ENCODE results near the gene GJC2.

GRCh38 chr1:228170666-228171065, 20.9 kb downstream of the GJC2 start:
- TF ChIP-seq POLR2AphosphoS5 (IDR thresholded peaks at IDR 0.05; ENCODE audit: low read depth, low read length) (no peak), EZH2phosphoT487 (IDR thresholded peaks at IDR 0.05; ENCODE audit: borderline replicate concordance, low read depth) (no peak), RFX5 (IDR thresholded peaks at IDR 0.05; ENCODE audit: low read length) (no peak), FOXM1 (IDR thresholded peaks at IDR 0.05; ENCODE audit: low read depth) (no peak), TAF1 (IDR thresholded peaks at IDR 0.05; ENCODE audit: borderline replicate concordance, low read depth, low read length) (no peak)
- TF ChIP-seq, protein P1, sequence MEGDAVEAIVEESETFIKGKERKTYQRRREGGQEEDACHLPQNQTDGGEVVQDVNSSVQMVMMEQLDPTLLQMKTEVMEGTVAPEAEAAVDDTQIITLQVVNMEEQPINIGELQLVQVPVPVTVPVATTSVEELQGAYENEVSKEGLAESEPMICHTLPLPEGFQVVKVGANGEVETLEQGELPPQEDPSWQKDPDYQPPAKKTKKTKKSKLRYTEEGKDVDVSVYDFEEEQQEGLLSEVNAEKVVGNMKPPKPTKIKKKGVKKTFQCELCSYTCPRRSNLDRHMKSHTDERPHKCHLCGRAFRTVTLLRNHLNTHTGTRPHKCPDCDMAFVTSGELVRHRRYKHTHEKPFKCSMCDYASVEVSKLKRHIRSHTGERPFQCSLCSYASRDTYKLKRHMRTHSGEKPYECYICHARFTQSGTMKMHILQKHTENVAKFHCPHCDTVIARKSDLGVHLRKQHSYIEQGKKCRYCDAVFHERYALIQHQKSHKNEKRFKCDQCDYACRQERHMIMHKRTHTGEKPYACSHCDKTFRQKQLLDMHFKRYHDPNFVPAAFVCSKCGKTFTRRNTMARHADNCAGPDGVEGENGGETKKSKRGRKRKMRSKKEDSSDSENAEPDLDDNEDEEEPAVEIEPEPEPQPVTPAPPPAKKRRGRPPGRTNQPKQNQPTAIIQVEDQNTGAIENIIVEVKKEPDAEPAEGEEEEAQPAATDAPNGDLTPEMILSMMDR (IDR thresholded peaks at IDR 0.05), result no peak
